HG03196 (cell line): ENCODE measurements around the gene EMSY.

ENCODE experiments used
- ATAC-seq: cut with Tn5 transposase; IDR thresholded peaks from one replicate; pipeline ENCODE4 v1.9.1; 2021; ENCODE audit not compliant: unreplicated experiment

EMSY gene

DNA sequence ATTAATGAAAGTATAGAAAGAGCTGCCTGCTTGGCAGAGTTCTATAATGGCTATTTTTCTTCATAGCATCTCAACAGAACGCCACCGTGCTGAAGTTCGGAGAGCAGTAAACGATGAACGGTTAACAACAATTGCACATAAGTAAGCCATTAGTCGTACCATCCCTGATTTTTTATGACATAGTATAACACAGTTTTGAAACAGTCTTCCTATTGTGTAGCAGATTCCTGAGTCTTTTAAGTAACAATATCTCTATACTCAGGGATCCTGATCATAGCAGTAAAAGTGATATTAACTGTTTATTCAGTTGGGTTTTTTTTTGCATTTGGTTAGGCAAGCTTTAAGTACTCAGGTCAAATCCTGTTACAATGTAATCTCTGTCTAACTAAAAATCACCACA lies 8.4 kb downstream of the EMSY start:
- no peak for ATAC-seq

DNA sequence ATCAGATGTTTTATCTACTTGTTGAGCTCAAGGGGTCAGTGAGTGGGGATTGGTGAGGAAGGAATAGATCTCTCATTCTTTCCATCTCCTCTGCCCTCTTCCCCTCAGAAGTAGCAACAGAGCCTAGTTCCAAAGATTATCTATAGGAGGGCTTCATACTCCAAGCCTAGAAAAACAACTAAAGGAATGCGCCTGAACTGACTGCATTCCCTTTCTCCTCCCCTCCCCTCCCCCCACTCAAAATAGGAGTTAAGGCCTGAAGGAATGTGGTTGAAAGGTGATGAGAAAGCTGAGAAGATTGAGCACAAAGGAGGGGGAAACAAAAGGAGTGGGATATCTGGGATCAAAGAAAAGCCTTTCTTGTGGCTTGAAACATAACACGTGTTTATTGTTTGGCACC lies 10.5 kb downstream of the EMSY start:
- no peak for ATAC-seq

DNA sequence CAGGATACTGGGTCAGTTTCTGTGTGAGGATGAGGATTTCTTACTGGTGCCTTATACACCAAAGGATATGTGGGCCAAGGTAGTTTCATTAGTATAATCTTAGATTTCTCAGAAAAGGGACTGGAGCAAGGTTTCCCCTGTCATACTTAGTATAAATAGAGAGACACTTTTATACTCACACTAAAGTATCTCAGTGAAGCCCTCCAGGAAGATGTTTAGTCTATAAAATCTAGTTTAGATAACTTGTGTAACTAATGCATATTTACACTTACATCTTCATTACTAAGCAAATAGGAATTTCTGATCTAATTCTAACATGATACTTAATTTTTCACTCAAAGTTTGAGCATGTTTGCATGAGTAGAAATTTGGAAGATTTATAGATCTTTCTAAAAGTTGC lies 11.1 kb downstream of the EMSY start:
- ATAC-seq, result no peak

DNA sequence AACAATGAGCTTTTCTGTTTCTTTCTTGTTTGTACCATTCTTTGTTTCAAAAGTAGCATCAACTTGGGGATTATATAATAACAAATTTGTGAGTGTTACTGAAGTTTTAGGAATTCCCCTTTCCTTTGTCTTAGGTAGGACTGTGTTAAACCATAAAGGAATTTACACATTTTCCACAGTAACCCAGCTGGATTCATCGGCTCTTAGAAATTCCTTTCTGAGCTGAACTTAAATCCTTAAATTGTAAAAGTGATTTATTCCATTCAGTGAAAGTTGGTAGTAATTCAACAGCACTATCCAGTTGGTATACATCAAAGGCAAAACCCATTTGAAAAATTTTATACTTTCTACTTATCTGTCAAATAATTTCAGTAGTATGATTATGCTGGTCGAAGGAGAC lies 11.8 kb downstream of the EMSY start:
- ATAC-seq, result no peak

DNA sequence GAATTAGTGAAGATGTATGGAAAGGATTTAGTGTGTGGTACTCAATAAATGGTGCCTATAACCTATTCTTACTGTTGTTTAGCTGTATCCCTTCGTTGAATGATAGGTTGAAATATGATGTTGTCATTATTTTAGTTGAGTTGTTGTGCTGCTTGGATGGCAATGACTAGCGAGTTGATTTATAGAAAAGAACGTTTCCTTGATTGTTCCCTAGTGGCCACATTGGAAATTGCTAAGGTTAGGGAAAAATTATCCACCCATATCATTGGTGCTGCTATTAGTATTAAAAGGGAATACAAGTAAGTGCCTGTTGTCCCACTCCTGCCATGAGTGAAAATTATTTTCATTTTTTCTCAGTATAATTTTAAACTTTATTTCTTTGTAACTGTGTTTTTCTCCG lies 14.5 kb downstream of the EMSY start:
- no peak for ATAC-seq

DNA sequence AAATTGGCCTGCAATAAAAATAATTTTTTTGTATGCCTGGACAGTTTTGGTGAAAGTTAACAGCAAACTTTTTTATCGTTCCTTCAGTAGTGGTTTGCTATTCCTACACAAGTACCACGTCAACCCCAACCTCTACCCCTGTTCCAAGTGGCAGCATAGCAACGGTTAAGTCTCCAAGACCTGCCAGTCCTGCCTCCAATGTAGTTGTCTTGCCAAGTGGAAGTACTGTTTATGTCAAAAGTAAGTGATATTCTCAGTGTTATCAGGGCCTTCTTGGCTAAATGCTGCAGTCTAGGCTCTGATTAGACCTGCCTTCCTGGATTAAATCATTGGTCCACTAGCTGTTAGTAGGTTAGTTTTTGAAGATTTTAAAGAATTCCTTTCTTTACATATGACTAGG lies 15.0 kb downstream of the EMSY start:
- ATAC-seq, result no peak

DNA sequence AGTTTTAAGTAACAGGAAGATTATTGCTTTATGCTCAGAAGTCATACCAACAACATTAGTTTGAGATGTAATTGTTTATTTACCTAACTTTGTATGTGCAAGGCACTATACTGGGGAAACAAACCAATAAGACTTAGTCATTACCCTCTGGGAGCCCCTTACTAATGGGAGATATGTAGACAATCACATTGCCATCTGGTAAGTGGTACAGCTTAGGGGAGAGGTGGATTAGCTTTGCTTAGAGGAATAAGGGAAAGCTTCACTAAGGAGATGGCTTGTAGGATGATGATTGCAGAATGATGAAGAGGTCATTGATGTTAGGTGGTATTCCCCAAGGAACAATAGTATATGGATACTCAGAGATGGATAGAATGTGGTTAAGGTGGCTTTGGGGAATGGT lies 17.5 kb downstream of the EMSY start:
- ATAC-seq, result no peak

DNA sequence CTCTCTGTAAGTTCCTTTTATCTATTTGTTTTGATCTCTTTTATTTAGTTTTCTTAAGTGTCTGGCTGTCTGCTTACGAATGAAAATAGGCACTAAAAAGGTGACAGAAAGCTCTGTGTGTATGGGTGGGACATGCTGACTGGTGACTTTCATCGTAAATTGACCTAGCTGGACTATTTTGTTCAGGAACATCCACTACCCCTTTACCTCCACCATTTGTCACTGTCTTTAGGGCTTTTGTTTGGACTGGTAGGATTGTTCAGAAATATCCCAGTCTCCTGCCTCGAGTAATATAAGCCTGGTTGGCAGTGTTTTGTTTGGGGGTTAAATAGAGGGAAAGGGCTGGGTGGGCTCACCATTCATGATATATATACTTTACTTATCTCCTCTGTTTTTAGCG lies 20.9 kb downstream of the EMSY start:
- no peak for ATAC-seq

DNA sequence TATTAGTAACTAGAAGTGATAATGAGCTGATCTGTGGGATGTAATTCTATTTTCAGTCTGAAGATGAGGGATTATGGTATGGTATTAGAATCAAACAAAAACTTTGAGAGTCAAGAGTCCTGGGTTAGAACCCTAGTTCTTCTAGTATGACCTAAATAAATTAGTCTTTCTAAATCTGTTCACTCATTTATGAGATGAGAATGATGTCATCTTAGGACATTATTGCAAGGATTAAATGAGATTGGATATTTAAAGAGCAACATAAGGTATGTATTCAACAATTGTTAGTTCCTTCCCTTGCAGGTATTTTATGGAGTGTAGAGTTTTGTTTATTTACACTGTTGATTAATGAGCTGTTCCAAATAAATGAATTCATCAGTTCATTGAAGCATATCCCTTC lies 21.8 kb downstream of the EMSY start:
- no peak for ATAC-seq

DNA sequence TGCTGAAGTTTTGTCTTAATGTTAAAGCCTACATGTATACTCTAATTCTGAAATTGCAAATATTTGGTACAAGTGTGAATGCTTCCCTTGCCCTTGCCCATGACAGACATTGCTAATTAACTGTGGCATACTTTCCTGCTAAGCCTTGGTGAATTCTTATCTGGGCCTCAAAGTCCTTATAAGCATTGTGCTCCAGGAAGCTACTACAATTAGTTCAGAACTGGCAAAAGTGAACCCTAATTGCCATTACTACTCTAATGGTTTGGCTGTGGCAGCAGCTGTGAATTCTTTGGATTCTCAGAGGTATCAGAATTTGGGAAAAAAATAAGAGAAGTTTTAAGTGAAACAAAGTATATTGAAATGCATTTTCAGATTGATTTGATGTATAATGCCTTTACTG lies 24.3 kb downstream of the EMSY start:
- no peak for ATAC-seq

DNA sequence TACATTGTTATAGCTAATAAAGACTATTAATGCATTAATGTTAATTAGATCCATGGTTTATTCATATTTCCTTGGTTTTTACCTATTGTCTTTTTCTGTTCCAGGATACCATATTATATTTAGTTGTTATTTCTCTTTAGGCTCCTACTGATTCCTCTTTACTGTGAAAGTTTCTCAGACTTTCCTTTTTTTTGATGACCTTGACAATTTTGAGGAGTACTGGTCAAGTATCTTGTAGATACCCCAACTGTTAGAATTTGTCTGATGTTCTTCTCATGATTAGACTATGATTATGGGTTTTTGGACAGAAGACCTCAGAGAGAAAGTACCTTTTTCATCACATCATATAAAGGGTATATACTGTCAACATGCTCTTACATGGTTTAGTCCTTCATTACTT lies 26.6 kb downstream of the EMSY start:
- no peak for ATAC-seq

DNA sequence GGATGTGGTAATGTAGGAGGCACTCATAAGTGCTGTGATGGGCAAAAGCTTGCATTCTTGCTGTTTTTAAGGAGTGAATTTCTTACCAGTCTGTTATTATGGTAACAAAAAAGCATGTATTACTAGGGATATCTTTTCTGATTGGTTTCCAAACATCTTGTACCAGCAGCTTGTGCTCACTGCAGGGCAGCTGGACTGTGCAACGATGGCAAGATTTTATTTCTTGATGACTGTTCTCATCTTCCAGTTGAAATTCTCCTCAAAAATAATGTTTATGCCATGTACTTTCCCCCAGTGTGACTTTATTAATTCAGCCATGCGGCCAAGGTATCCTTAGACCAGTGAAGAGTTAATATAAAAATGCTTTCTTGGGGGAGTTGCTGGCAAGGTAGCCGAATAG lies 35.4 kb downstream of the EMSY start:
- no peak for ATAC-seq

DNA sequence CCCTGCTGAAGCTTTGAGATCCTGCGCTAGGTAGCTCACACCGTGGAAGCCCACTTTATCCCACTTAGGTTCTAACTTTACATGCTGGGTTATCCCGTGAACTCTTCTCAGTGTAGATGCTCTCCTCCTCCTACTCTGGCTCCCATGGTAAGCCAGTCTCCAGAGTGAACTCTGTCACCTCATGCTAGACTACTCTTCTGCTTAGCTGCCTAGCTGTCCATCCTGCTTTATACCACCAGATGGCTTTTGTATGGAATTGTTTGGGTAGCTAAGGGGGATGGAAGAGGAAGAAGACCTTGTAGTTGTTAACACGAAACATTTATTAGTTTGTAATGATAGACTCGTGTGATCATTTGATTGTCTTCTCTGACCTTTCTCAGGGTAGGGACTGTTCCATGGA lies 46.8 kb downstream of the EMSY start:
- no peak for ATAC-seq

DNA sequence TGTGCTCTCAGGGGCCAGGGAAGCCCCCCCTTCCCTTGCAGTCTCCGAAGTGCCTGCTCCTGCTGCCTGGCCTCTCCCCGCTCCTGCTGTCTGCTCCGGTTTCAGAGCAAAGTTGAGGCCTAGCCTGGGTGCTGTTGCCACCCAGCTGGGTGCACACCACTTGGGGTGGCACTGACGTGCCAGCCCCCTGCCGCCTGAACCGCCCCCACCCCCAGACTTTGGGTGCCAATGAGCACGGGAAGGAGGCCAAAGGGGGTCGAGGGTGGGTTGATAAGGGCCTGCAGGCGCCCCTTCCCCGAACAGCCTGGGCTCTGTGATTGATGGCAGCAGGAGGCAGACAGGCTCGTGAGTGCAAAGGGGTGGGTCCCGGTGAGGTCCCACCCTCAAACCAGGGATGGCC lies 48.2 kb downstream of the EMSY start:
- ATAC-seq, result no peak

DNA sequence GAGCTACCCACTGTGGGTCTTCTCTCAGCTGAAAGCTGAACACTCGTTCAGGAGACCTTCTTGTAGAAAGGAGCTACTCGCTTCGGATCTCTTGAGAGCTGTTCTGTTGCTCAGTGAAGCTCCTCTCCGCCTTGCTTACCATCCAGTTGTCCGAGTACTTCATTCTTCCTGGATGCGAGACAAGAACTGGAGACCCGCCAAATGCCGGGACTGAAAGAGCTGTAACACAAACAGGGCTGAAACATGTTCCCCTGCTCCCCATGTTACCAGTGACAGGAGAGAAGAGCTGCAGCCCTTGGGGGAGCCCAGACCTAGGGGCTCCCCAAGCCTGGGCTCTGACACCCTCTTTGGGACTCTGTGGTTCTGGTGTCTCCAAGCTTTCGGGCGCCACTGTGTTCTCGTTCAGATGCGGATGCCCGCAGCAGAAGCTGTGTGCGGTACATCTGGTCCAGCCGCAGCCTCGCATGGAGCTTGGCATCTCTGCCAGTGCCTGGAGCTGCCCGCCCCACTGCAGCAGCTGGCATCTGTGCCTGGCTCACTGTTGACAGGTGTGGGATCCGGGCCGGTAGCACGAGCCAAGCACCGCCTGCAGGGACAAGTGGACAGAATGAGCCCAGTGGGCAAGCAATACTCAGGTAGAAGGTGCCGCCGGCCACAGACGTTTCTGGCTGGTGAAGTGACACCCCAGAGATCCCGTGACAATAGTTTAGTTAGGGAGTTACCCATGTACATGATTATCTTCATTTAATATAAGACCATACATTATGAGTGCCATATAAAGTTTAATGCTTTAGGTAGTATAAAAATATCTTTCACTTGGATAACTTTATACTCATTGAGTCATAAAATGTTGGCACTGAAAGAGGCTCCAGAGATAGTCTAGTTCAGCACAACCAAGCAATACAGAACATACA lies 49.1 kb downstream of the EMSY start:
- ATAC-seq, result no peak

DNA sequence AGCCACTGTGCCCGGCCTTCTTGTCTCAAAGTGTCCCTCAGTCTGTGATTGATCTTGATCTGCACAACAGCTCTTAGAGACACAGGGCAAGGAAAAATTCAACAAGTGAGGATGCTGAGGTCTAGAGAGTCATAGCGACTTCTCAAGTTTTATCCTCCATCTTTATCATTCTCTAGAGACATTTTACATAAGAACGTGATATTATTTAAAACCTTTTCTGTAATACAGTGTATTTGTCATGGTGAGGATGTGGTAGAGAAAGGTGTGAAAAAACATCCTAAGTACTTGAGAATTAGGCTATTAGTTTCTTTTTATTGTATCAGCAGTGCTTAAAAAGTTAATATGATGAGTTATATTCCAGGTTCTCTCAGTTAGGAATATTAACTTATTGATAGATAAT lies 50.2 kb downstream of the EMSY start:
- ATAC-seq, result no peak

DNA sequence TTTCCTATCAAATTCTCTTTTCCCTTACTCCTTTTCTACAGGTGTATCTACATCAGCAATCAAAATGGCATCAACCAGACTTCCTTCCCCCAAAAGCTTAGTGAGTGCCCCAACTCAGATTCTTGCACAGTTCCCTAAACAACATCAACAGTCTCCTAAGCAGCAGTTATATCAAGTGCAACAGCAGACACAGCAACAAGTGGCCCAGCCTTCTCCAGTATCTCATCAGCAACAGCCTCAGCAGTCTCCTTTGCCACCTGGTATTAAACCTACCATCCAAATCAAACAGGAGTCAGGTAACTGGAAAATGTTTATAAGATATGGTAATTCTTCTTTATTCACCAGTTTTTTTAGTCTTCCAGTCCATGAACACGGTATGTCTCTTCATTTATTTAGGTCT lies 51.4 kb downstream of the EMSY start:
- ATAC-seq, result no peak

DNA sequence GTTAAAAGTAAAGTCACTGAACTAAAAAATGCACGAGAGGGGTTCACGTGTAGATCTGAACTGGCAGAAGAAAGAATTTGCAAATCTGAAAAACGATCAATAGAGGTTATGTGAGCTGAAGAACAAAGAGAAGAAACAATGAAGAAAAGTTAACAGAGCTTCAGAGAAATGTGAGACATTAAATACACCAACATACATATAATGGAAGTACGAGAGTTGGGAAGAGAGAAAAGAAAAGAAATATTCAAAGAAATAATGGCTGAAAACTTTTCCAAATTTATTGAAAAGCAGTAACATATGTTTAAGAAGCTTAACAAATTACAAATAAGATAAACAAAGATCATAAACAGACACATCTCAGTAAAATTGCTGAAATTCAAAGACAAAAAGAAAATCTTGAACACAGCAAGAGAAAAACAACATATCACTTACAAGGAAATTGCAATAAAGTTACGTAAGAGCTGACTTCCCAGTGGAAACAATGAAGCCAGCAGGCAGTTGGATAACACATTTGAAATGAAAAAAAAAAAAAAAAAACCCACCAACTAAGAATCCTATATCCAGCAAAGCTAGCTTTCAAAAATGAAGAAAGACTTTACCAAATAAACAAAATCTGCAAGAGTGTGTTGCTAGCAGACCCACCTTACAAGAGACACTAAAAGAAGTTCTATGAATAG lies 56.8 kb downstream of the EMSY start:
- ATAC-seq, result no peak

DNA sequence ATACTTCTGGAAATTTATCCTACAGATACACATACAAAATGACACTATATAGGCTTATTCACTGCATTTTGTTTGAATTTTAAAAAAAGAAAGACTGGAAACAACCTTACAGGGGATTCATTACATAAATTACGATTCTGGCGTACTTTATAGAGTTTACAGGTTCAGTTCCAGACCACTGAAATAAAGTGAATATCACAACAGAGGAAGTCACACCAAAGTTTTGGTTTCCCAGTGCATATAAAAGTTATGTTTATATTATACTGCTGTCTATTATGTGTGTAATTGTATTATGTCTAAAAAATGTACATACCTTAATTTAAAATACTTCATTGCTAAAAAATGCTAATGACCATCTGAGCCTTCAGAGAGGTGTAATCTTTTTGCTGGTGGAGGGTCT lies 62.0 kb downstream of the EMSY start:
- no peak for ATAC-seq

DNA sequence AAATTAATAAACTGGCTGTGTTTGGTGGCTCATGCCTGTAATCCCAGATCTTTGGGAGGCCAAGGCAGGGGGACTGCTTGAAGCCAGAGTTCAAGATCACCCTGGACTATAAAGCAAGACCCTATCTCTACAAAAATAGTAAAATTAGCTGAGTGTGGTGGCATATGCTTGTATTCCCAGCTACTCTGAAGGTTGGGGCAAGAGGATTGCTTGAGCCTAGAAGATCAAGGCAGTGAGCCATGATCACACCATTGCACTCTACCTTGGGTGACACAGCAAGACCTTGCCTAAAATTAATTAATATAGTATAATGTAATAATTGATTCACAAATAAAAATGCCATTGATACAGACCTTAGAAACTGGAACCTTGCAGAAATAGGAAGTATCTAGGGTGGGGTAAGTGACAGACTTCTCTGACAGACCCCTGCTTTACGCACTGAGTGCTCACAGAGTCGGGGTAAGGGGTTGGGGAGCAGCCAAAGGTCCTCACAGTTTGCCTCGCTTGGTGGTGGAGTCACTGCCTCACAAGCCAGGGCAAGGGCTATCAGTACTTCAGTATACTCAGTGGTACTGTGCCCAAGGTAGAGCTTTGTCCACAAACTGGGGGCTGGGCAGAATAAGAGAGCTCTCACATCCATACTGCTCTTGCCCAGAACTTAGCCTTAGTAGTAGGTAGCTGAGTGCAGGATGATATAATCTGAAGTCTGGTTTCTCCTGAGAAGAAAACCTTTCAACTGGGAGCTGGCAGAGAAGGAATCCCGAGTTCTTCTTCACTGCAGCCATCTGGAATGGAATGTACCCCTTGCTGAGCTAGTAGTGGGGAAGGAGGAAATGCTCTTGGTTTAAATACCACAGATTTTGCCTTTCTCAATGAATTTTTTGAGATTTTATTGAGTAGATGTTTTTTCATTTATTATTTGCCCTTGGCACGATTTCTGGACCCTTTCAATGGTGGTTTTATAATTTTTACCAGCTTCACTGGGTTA lies 65.5 kb downstream of the EMSY start:
- ATAC-seq, result no peak

DNA sequence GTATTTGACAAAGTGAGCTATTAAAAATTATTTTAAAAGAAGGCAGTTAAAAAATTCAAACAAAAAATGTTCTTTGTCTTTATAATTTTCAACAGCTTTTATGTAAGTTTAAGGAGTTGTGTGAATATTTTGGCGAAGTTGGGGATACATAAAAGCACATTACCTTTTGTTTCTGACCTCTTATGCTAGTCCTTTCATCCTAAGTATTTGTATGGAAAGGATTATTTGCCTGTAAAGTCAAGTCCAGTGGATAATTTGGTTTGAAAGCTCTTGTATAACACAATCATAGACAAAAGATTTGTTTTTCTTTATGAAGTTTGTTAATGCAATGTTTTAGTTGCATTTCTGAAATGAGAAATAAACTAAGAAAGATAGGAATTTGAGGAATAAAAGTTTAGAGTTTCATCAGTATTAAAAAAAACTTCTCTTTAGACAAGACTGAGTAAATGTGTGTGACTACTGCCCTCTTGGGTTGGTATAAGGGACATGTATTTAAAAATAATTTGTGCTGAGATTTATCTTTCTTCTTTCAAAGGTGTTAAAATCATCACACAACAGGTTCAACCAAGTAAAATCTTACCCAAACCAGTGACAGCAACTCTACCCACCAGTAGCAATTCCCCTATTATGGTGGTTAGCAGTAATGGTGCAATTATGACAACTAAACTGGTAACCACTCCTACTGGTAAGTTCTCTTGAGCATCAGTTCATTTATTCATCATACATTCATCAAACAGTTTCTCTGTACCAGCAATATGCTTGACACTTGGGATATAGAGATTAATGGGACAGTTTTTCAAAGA lies 68.2 kb downstream of the EMSY start:
- no peak for ATAC-seq
